Fibroblast of skin of right biceps (primary cell): ENCODE results near the gene CFAP157.

Experiments
- DNase-seq: peaks from one replicate; pipeline ENCODE4 v3.0.0-alpha.2; 2013

CFAP157 gene

DNA sequence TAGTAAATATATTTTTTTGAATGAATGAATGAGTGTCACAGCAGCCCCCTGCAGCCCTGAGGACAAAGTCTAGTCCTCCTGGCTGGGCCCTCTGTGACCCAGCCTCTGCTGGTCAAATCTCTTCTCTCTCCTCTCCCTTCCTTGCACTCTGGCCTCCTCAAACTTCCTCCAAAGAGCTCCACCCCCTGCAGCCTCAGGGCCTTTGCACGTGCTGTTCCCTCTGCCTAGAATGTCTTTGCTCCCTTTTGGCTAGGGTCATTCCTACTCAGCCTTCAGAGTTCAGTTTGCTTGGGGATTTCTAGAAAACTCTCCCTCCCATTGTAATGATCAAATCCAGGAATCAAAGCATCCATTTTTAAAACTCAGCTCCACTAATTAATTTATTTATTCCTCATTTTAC, 58.6 kb downstream of the CFAP157 start:
- DNase-seq = no peak
